ENCODE data around the gene HRCT1.

Gene HRCT1

GRCh38 chr9:35942286-35942685 is 36.3 kb downstream of the HRCT1 start:
- no peaks in the 10 kb centered on the region for H3K79me2 ChIP-seq (ENCODE audit: insufficient read depth, low read length)
- no peaks in the 10 kb centered on the region for H3K27me3 ChIP-seq (ENCODE audit: insufficient read depth, low read length)
- H4K20me1 ChIP-seq (ENCODE audit: insufficient read depth, low read length): no peaks in the 10 kb centered on the region
- H3K9ac ChIP-seq (ENCODE audit: low read length): no peak overlapping the region
- no peaks in the 10 kb centered on the region for H3K9me3 ChIP-seq (ENCODE audit: low read length)
- no peak overlapping the region for H3K4me3 ChIP-seq (ENCODE audit: low read depth, low read length, poor library complexity, severe bottlenecking)
- no peak overlapping the region for H3K27ac ChIP-seq (ENCODE audit: low read depth, low read length, poor library complexity, severe bottlenecking)
- H3K4me1 ChIP-seq (ENCODE audit: insufficient read depth, low read length, severe bottlenecking): no peaks in the 10 kb centered on the region
- no peaks in the 10 kb centered on the region for H3K36me3 ChIP-seq (ENCODE audit: insufficient read depth, low read length)
- no peaks in the 10 kb centered on the region for H3K9me2 ChIP-seq (ENCODE audit: low read depth, low read length)
- TF ChIP-seq EZH2 (IDR thresholded peaks at IDR 0.05; ENCODE audit: borderline replicate concordance, low read length) (no peak), CTCF (IDR thresholded peaks at IDR 0.05; ENCODE audit: low read length) (no peak)
- H3F3A ChIP-seq (ENCODE audit: insufficient read depth, low read length): no peaks in the 10 kb centered on the region
- H3K4me2 ChIP-seq (ENCODE audit: low read length): no peak overlapping the region
- no peak overlapping the region for H2AFZ ChIP-seq (ENCODE audit: low read length)

- Histone ChIP-seq H3K79me2 (ENCODE audit: insufficient read depth, low read length) (no peaks in the 10 kb centered on the region), H3K4me3 (ENCODE audit: low read depth, low read length, poor library complexity, severe bottlenecking) (no peak overlapping the region), H3K9ac (ENCODE audit: low read length) (no peak overlapping the region), H3K36me3 (ENCODE audit: insufficient read depth, low read length) (no peaks in the 10 kb centered on the region), H4K20me1 (ENCODE audit: insufficient read depth, low read length) (no peaks in the 10 kb centered on the region), H3K27me3 (ENCODE audit: insufficient read depth, low read length) (no peaks in the 10 kb centered on the region), H3F3A (ENCODE audit: insufficient read depth, low read length) (no peaks in the 10 kb centered on the region), H2AFZ (ENCODE audit: low read length) (no peak overlapping the region), H3K27ac (ENCODE audit: low read depth, low read length, poor library complexity, severe bottlenecking) (no peak overlapping the region), H3K4me2 (ENCODE audit: low read length) (no peak overlapping the region), H3K4me1 (ENCODE audit: insufficient read depth, low read length, severe bottlenecking) (no peaks in the 10 kb centered on the region), H3K9me3 (ENCODE audit: low read length) (no peaks in the 10 kb centered on the region), H3K9me2 (ENCODE audit: low read depth, low read length) (no peaks in the 10 kb centered on the region)
- TF ChIP-seq EZH2 (IDR thresholded peaks at IDR 0.05; ENCODE audit: borderline replicate concordance, low read length): no peak
- TF ChIP-seq CTCF (IDR thresholded peaks at IDR 0.05; ENCODE audit: low read length): no peak
Measured at GRCh38 chr9:35944173-35944572, 38.2 kb downstream of the HRCT1 start.

GRCh38 chr9:35944841-35945240 is 38.8 kb downstream of the HRCT1 start:
- Histone ChIP-seq H3K9me2 (ENCODE audit: low read depth, low read length) (no peaks in the 10 kb centered on the region), H3K4me3 (ENCODE audit: low read depth, low read length, poor library complexity, severe bottlenecking) (no peak overlapping the region), H3F3A (ENCODE audit: insufficient read depth, low read length) (no peaks in the 10 kb centered on the region), H3K79me2 (ENCODE audit: insufficient read depth, low read length) (no peaks in the 10 kb centered on the region), H4K20me1 (ENCODE audit: insufficient read depth, low read length) (no peaks in the 10 kb centered on the region), H3K4me2 (ENCODE audit: low read length) (no peak overlapping the region), H3K9me3 (ENCODE audit: low read length) (no peaks in the 10 kb centered on the region), H3K4me1 (ENCODE audit: insufficient read depth, low read length, severe bottlenecking) (no peaks in the 10 kb centered on the region), H3K27ac (ENCODE audit: low read depth, low read length, poor library complexity, severe bottlenecking) (no peak overlapping the region), H3K9ac (ENCODE audit: low read length) (no peak overlapping the region), H3K27me3 (ENCODE audit: insufficient read depth, low read length) (no peaks in the 10 kb centered on the region), H2AFZ (ENCODE audit: low read length) (no peak overlapping the region), H3K36me3 (ENCODE audit: insufficient read depth, low read length) (no peaks in the 10 kb centered on the region)
- TF ChIP-seq EZH2 (IDR thresholded peaks at IDR 0.05; ENCODE audit: borderline replicate concordance, low read length): no peak
- TF ChIP-seq CTCF (IDR thresholded peaks at IDR 0.05; ENCODE audit: low read length): no peak

Data from OCI-LY1 (cell line).